ENCODE data around the gene NWD2. TPM values are rescaled to one million over a fixed set of nuclear protein-coding genes. Genes with fewer than 3 reads are reported as not detected.

Gene NWD2
- polyA plus RNA-seq, 1 donor (not counting 4 experiments of a cell fraction or from before 2014, with no cell fraction given): 0.10 TPM

DNA sequence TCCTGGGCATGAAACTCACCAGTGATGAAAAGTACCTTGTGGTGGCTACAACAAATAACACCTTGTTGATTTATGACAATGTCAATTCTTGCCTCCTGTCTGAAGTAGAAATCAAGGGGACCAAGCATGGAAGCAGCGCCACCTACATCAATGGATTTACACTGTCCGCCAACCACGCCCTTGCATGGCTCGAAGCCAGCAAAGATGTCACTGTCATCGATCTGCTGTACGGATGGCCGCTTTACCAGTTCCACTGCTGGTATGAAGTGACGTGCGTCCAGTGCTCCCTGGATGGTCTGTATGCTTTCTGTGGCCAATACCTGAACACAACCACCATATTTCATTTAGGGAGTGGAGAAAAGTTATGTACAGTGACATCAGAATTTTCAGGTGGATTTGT, 200.5 kb downstream of the NWD2 start:
- Histone ChIP-seq H3K9ac (ENCODE audit: control insufficient read depth, extremely low read depth, insufficient read depth, low read length) (no peak overlapping the region), H3K79me2 (ENCODE audit: control insufficient read depth, insufficient read depth, low read length) (no peaks in the 10 kb centered on the region), H3K27ac (ENCODE audit: control insufficient read depth, insufficient read depth, low read length) (no peak overlapping the region), H3K9me3 (ENCODE audit: control insufficient read depth, low read depth, low read length) (no peaks in the 10 kb centered on the region), H3K4me3 (ENCODE audit: control insufficient read depth in 2 of 3, extremely low read depth in 1 of 3, insufficient read depth in 2 of 3, low read depth in 1 of 3, low read length in 3 of 3) (no peak overlapping the region), H3K27me3 (ENCODE audit: control insufficient read depth, extremely low read depth, insufficient read depth, low read length) (no peaks in the 10 kb centered on the region), H3K36me3 (ENCODE audit: control insufficient read depth in 2 of 2, extremely low read depth in 1 of 2, insufficient read depth in 2 of 2, low read length in 2 of 2) (no peaks in the 10 kb centered on the region), H2AFZ (ENCODE audit: control insufficient read depth, low read length) (no peak overlapping the region), H3K9me1 (ENCODE audit: control insufficient read depth, extremely low read depth, insufficient read depth, low read length) (no peaks in the 10 kb centered on the region), H3K4me1 (ENCODE audit: control insufficient read depth, extremely low read depth, insufficient read depth, low read length) (peaks cover 17% of the 10 kb centered on the region), H3K4me2 (ENCODE audit: control insufficient read depth, extremely low read depth, insufficient read depth, low read depth, low read length) (no peak overlapping the region), H4K20me1 (ENCODE audit: control insufficient read depth, extremely low read depth, insufficient read depth, low read length) (no peaks in the 10 kb centered on the region)
- dilution Hi-C loops (cut with MboI; ENCODE audit: extremely low pct_ligation_motif_present, low sequenced_read_pairs): no loop called here
- FAIRE-seq (no peak), DNase-seq (ENCODE audit: low read depth, low spot score) (no peak)
- TF ChIP-seq EZH2 (IDR thresholded peaks at IDR 0.05; ENCODE audit: low read length): no peak
- no peak for TF ChIP-seq CTCF (optimal IDR thresholded peaks at IDR 0.05 in 1 of 3, IDR thresholded peaks at IDR 0.05 in 1 of 3, conservative IDR thresholded peaks at IDR 0.05 in 1 of 3; ENCODE audit: extremely low read depth in 1 of 3, insufficient read depth in 2 of 3, low read length in 3 of 3)

- Histone ChIP-seq H3K9me3 (ENCODE audit: control insufficient read depth, low read depth, low read length) (no peaks in the 10 kb centered on the region), H3K27me3 (ENCODE audit: control insufficient read depth, extremely low read depth, insufficient read depth, low read length) (no peaks in the 10 kb centered on the region), H3K4me1 (ENCODE audit: control insufficient read depth, extremely low read depth, insufficient read depth, low read length) (peaks cover 10% of the 10 kb centered on the region), H3K4me2 (ENCODE audit: control insufficient read depth, extremely low read depth, insufficient read depth, low read depth, low read length) (no peak overlapping the region), H3K9ac (ENCODE audit: control insufficient read depth, extremely low read depth, insufficient read depth, low read length) (no peak overlapping the region), H3K79me2 (ENCODE audit: control insufficient read depth, insufficient read depth, low read length) (no peaks in the 10 kb centered on the region), H3K4me3 (ENCODE audit: control insufficient read depth in 2 of 3, extremely low read depth in 1 of 3, insufficient read depth in 2 of 3, low read depth in 1 of 3, low read length in 3 of 3) (no peak overlapping the region), H3K27ac (ENCODE audit: control insufficient read depth, insufficient read depth, low read length) (no peak overlapping the region), H3K36me3 (ENCODE audit: control insufficient read depth in 2 of 2, extremely low read depth in 1 of 2, insufficient read depth in 2 of 2, low read length in 2 of 2) (no peaks in the 10 kb centered on the region), H4K20me1 (ENCODE audit: control insufficient read depth, extremely low read depth, insufficient read depth, low read length) (no peaks in the 10 kb centered on the region), H3K9me1 (ENCODE audit: control insufficient read depth, extremely low read depth, insufficient read depth, low read length) (no peaks in the 10 kb centered on the region), H2AFZ (ENCODE audit: control insufficient read depth, low read length) (no peak overlapping the region)
- dilution Hi-C loops (cut with MboI; ENCODE audit: extremely low pct_ligation_motif_present, low sequenced_read_pairs): no loop called here
- TF ChIP-seq EZH2 (IDR thresholded peaks at IDR 0.05; ENCODE audit: low read length): no peak
- TF ChIP-seq CTCF (optimal IDR thresholded peaks at IDR 0.05 in 1 of 3, IDR thresholded peaks at IDR 0.05 in 1 of 3, conservative IDR thresholded peaks at IDR 0.05 in 1 of 3; ENCODE audit: extremely low read depth in 1 of 3, insufficient read depth in 2 of 3, low read length in 3 of 3): no peak
- FAIRE-seq: no peak
- DNase-seq (ENCODE audit: low read depth, low spot score): no peak
Observed at GRCh38 chr4:37446016-37446415, 201.5 kb downstream of the NWD2 start.

All from keratinocyte (primary cell).